Astrocyte (in vitro differentiated cells and primary cell): Measurements from ENCODE around the gene RECK.

Experiments used
- CTCF ChIP-seq: IDR thresholded peaks from 2 replicates; pipeline ENCODE4 v1.5.1; 2011; ENCODE audit warnings: low read depth, mild to moderate bottlenecking, inconsistent platforms, low read length, moderate library complexity; ENCODE audit not compliant: insufficient read depth
- EZH2 ChIP-seq: IDR thresholded peaks from 2 replicates; pipeline ENCODE4 v1.6.1; 2012; ENCODE audit warnings: mild to moderate bottlenecking, low read length, inconsistent platforms; ENCODE audit not compliant: insufficient read depth

GRCh38 chr9:36163049-36163785, 126.5 kb downstream of the RECK start:
- TF ChIP-seq CTCF: no peak
- no peak for TF ChIP-seq EZH2
